LoVo (cell line): ENCODE data around the gene LCE3E.
"Not testable (repeated sequence)": the region's sequence is repeated elsewhere in the genome, so short reads cannot be mapped to it uniquely, and the experiment has no call there.

Source experiments
- DNase-seq: peaks from one replicate; pipeline ENCODE4 v3.0.0-alpha.2; 2016; ENCODE audit warnings: low spot score

The LCE3E gene, protein sequence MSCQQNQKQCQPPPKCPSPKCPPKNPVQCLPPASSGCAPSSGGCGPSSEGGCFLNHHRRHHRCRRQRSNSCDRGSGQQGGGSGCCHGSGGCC

DNA sequence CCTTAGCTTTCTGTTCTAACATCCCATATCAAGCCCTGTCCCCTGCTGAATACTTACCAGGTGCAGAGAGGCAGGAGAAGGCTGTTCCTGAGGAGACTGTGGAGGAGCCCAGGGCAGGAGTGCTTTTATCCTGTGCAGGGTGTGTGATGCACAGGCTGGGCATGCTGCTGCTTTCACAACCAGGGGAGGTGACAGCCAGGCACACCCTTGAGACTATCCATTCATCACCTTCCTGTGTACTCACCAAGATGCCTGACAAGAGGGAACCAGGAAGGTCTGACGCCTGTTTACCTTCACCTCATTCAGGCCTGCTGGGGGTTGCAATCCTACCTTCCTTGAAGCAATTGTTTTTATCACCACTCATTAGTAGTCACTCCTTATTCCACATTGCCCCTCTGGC, at the start of gene LCE3E:
LCE3E (minus strand) TSS at position 100 of the 400 bp plus-strand sequence. CDS start 572 bp downstream, outside the sequence.
- no peak for DNase-seq

DNA sequence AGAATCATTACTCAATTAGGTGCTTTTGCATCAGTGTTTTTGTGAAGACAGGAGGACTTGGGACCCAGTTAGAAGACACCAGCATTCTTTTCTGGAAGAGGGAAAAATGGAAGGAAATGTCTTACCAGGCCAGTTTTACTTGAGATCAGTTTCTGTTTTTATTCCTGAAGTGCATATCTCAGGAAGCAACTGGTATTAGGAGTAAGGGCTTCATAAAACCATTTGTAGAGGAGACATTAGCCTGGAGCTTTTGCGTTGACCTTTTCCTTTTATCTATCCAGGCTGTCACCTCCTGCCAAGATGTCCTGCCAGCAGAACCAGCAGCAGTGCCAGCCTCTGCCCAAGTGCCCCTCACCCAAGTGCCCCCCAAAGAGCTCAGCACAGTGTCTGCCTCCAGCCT, 46.9 kb upstream of the LCE3E start, which contains the start of gene LCE3B:
LCE3B (plus strand) TSS at position 301 of the 400 bp plus-strand sequence; CDS start at position 301, 0 bp downstream.
- no peak for DNase-seq

DNA sequence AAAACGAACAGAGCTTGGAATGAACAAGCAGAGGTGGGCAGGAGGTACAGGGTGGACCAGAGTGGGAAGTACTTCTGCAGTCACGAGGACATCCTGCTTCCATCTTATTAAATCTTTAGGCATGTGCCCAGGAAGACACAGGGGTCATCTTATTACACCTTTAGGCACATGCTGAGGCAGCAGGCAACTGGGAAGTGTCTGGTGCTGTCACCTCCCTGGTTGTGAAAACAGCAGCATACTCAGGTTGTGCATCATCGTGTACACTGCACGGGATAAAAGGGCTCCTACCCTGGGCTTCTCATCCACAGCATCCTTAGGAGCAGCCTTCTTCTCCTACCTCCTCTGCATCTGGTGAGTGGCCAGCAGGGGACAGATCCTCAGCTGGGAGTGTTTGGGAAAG, 33.4 kb upstream of the LCE3E start, which contains the start of gene LCE3C:
LCE3C (plus strand) TSS at position 301 of the 400 bp plus-strand sequence. CDS start 498 bp downstream, outside the sequence.
- no peak for DNase-seq

DNA sequence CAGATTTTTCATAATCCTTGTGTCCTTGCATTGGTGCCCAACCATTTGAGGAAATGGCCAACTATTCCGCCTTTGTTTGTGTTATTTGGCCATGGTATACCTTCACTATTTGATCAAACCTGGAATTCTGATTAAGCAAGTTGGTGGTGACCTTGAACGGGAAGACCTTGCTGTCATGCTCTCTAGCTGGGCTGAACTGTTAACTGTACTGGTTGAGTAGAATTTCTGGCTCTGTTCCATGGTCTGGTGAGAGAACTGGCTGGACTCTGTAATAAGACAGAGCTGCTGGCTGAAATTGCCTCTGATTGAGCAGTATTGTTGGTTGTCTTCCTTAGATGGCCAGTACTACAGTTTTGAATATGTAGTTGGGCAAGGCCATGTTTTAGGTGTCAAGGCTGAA, 30.4 kb upstream of the LCE3E start:
- no peak for DNase-seq

DNA sequence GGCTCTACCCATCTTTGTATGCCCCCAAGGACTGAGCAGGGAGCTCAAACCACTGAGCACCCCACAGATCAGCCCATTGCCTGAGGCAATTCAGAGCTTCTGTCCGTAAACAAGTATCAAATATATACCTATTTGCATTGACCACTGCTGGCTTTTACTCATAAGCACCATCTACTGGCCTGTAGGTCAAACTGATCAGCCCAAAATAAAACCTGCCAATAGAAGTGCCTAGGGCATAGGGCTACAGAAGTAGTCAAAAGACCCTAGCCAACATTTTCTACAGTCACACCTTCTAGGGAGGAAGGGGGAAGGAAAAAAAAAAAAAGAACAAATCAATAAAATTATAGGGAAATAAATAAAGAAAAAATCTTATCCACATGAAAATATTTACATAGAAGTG, 19.0 kb upstream of the LCE3E start:
- DNase-seq, result no peak

DNA sequence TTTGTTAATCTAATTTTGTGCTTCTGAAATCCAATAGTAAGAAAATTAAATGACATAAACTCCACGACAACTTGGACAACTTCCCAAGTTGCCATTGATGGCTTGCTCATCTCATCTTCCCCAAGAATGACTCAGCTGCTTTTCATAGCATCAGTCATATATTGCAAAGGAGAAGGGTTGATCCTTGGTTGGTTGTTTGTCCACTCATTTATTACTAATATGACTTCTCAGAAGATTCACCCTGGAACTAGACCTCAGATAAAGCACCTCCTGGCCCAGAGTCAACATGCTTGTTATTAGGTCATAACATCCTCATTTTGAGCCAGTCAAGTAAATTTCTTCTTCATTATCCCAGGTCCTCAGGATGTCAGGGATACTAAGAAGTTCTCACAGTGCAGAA, 16.1 kb upstream of the LCE3E start:
- no peak for DNase-seq

DNA sequence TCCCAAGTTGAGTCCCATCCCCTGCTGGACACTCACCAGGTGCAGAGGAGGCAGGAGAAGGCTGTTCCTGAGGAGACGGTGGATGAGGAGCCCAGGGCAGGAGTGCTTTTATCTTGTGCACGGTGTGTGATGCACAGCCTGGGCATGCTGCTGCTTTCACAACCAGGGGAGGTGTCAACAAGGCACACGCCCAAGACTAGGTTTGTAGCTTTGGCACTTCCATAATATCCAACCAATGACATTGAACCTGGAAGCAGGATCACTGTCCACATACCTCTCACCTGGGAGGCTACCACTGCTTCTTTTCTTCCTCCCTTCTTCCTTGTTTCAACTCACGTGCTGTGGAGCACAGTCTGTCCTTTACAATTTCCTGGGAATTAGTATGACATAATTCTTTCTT, 13.9 kb upstream of the LCE3E start, which contains the start of gene LCE3D:
LCE3D (minus strand) TSS at position 84 of the 400 bp plus-strand sequence. CDS start 580 bp downstream, outside the sequence.
- no peak for DNase-seq

DNA sequence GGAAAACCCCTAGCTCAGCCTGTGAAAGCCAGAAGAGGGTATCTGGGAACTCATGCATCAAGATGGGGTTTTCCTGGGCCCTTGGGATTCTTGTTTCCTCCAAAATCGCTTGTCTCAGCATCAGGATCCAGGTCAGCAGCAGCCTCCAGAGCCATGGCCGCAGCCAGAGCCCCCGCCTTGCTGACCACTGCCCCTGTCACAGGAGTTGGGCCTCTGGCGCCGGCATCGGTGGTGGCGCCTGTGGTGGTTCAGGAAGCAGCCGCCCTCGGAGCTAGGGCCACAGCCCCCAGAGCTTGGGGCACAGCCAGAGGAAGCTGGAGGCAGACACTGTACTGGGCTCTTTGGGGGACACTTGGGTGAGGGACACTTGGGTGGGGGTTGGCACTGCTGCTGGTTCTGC, 12.9 kb upstream of the LCE3E start:
- not testable (repeated sequence) for DNase-seq

DNA sequence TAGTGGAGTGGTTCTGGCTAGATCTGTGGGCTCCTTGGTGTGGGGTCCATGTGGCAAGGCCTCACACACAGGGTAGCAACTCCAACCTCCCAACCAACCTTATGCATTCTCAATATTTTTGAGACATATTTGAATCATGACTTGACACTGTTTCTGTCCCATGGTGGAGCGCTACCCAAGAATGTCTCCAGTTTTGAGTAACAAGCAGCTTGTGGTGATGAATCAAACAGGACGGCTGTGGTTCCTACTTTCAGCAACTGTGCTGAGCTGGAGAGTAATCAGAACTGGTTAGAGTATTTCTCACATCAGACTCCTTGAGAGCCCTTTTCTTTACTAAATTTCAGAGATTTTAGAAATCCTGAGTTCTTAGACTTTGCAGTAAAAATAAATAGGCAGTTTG, 10.6 kb upstream of the LCE3E start:
- no peak for DNase-seq

DNA sequence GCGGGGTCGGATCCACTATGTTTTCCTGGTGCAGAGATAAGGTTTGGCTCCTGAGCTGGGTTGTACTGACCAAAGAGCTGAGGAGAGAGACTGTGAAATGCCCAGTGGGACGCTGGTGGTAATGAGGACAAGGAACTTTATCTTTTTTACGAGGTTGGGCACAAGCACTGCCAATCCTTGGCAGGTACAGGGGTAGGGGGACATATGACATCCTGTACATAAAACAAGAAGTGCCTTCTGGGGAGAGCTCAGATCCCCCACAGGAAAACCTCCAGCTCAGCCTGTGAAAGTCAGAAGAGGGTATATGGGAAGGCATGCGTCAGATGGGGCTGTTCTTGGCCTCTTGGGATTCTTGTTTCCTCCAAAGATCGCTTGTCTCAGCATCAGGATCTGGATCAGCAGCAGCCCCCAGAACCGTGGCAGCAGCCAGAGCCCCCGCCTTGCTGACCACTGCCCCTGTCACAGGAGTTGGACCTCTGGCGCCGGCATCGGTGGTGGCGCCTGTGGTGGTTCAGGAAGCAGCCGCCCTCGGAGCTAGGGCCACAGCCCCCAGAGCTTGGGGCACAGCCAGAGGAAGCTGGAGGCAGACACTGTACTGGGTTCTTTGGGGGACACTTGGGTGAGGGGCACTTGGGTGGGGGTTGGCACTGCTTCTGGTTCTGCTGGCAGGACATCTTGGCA, 905 bp downstream of the LCE3E start:
- DNase-seq, result no peak

DNA sequence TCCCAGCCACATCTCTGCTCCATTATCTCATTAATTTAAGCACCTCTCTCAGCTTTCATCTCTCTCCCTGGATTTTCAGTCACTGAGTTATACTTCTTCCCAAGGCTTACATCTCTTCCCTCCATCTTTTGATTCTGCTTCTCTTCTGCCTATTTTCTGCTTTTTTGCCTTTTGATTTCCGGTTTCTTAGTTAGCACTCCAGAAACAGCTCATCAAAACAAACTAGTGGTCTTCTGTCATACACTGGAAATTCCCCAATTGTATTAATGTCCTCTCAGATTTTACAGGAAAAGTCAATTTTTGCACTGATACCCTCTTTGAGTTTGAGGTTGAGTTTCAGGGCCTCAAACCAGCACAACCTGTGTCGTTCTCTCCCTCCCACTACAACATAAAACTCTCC, 1.5 kb downstream of the LCE3E start:
- no peak for DNase-seq

DNA sequence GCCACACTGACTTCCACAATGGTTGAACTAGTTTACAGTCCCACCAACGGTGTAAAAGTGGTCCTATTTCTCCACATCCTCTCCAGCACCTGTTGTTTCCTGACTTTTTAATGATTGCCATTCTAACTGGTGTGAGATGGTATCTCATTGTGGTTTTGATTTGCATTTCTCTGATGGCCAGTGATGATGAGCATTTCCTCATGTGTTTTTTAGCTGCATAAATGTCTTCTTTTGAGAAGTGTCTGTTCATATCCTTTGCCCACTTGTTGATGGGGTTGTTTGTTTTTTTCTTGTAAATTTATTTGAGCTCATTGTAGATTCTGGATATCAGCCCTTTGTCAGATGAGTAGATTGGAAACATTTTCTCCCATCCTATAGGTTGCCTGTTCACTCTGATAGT, 18.2 kb downstream of the LCE3E start:
- not testable (repeated sequence) for DNase-seq

DNA sequence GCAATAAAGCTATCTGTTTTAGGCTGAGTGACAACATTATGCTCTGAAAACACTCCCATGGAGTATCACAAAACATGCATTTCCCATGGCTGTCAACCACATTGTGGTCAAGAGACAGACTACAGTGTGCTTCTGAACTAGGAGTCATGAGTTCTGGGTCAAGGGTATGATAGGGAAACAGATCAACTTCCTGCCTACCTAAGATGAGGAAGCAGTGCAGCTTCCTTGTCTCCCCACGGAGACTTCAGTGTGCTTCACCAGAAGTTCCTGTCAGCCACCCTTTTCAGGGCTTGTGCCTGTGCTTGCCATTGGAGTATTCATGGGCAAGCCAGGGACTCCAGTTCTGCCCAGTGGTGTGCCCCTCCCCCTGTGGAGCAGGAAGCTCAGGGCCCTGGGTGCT, 19.9 kb downstream of the LCE3E start:
- no peak for DNase-seq

DNA sequence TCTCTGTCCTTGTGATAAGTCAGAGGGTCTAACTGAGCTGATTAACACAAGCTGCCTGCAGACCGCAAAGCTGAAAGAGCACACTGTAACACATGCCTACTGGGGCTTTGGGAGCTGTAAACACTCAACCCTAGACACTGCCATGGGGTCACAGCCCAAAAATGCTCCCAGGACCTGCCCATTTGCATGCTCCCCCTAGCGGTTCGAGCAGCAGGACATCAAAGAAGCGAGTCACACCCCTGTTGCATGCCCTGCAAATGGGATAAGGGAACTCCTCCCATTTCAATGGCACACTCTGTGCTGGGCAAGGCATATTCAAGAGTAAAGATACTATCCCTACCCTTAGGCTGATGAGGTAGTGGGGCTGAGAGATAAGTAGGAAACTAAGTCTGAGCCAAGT, 22.8 kb downstream of the LCE3E start:
- DNase-seq, result no peak

DNA sequence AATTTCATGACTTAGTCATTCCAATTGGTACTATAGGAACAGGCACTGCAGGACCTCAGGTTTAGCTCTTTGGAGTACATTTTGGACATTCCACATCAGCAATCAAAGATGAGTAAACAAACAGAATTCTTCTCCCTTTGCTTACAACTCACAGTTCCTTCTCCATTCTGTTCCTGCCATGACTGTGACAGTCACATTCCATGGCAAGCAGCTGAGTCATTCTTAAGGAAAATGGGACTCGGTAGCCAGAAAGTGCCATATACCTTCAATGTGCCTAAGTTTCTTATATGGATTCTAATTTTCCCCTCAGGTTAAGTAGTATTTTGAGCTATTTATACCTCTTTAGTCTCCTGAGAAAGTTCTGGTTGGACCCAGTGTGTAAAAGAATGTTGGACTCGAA, 26.7 kb downstream of the LCE3E start:
- no peak for DNase-seq

DNA sequence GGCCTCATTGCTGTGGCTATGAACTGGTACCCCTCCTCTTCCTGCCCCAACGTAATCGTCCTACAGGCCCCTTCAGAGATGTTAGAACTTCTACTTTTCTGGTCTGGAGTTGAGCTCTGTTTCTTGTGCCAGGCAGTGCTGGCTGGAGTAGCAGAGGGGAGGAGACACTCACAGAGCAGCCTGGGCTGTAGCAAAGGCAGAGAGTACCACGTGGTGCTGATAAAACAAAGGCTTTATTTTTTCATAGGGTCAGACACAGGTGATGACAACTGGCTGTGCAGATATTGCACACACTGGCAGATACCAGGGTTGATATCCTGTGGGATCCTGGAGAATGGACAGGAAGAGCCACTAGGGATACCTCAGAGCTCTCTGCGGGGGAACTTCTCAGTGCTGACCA, 29.1 kb downstream of the LCE3E start:
- no peak for DNase-seq

DNA sequence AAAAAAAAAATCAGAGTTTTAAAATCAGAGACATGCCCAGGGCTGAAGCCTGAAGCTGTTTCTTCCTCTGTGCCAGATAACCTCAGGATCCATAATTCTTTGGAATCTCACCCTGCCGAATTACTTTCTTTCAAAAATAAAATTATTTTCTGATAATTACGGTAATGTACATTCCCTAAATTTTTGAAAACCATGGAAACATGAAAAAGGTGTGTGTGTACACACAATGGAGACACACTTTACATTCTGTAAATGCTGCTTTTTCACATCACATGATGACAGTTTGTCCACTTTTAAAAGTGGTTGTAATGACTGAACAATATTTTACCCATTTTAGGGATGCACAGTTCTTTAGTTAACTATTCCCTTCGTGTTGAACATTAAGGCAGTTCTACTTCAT, 30.8 kb downstream of the LCE3E start:
- no peak for DNase-seq

DNA sequence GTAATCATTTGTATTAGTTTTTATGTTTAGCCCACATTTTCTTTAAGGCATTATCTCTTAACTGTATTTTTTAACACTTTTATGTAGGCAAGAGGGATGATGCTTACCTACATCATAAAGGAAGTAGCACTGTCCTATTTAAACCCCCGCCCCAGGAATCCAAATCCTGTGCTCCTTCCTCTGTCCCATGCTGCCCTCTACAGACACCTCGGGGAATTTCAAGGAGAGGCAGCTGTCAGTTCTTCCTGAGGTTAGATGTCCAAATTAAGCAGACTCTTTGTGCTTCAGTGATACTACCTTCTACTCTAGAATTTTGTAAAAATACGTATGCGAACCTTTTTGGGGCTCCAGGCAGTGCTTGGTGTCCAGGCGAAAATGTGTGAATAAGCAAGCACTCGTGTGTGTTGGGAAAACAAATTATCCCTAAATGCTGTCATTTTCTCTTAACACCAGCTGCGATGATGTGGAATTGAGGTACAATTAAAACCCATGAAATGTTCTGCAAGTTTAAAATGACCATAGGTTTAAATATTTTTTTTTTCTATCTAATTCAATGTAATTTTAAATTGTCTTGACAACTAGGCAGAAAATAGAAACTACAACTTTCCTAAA, 33.1 kb downstream of the LCE3E start:
- peak; percentile 8 for DNase-seq

DNA sequence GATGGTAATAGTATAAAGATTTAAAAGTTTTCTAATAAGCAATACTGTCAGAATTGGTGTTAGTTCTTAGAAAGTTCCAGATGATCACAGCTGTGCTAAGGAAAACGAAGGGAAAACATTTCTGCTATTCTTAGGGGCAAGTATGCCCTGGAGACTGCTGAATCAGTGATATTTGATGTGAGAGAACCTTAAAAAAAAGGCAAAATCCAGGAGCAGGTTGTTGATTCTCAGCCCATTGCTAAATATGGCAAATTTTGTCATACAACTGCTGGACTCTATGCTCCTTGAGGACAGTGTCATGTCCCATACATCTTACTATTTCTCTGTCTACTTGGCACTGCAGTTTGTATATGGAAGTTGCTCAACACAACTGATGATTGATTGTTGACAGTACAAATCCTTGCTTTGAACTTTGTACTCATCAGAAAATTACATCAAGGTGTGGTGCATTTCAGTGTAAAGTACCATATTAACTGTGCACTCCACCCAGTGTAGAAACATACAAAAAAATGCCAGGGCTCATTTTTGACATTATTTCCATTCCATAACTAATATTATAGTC, 41.4 kb downstream of the LCE3E start:
- DNase-seq, result no peak

DNA sequence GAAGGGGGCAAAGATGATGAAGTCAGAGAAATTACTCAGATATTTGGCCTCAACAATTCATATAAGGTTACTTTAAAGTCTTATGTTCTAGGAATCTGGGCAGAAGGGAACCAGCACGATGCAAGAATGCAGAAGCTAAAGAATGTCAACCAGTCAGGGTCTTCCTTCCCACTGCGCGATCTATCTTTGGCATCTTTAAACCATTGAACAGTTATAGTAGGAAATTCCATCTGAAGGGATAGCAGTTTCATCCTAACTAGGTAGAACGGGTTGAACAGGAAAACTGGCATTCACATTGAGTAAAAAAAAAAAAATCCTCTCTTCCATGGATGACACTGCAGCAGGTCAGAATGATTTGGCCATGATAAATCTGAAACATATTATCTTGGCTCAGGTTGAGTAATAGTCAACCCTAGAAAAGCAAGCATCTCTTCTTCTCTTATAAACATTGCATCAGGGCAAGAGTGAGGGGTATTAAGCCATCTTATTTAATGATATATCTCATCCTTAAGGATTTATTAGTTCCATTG, 46.0 kb downstream of the LCE3E start:
- DNase-seq, result no peak

DNA sequence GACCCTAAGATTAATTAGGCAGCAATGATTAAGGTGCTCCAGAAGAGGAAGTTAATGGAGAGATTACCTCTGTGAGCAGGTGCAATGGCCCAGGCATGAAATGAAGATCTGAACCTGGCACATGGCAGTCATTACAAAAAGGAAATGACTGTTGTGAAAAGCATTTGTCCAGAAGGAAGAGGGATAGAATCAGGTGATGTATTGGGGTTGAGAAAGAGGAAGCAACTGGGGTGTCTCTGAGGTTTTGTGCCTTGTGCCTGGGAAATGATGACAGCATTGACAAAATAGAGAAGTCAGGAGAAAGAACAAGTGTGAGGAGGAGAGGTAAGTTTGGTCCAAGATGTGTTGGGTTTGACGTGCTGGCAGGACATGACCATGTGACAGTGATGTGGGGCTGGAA, 46.7 kb downstream of the LCE3E start:
- DNase-seq, result no peak

DNA sequence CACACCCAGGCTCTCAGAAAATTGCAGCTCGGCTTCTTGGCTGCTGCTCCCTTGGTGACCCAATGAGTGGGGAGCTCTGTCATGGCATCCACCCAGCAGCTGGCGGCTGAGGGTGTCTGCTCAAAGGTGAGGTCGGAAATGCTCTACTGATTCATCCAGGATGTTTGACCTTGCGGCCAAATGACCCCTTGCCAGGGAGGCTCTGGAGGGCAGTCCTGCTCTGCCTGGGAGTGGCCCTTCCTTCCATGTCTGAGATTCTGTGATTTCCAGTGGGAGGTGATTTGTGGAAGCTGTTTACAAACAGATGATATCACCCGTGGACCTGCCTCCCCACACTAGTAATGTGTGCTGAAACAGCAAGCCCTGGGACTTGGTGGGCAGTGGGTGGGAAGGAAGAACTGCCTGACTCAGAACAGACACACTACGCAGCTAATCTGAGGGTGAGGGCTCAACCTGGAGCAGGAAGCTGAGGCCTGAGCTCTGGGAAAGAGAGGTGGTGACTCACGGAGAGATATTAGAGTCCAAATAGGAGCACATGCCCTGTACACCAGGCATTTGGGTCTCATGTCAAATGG, 49.3 kb downstream of the LCE3E start:
- DNase-seq, result peak; percentile 20
